Measurements from ENCODE around the gene KCNE1.
"Not testable (repeated sequence)": the region's sequence is repeated elsewhere in the genome, so short reads cannot be mapped to it uniquely, and the experiment has no call there.

Gene KCNE1

GRCh38 chr21:34407294-34407693 lies 104.7 kb downstream of the KCNE1 start:
- in situ Hi-C loops (cut with MboI; ENCODE audit: low pct_unique_long_range_greater_than_20kb, low sequenced_read_pairs, unreplicated experiment), result not testable (repeated sequence)

GRCh38 chr21:34406676-34407075 lies 105.3 kb downstream of the KCNE1 start:
- in situ Hi-C loops (cut with MboI; ENCODE audit: low pct_unique_long_range_greater_than_20kb, low sequenced_read_pairs, unreplicated experiment); DNase-seq (ENCODE audit: low spot score): not testable (repeated sequence)

More at GRCh38 chr21:34407294-34407693, 104.7 kb downstream of the KCNE1 start:
- not testable (repeated sequence) for DNase-seq (ENCODE audit: low spot score)

GRCh38 chr21:34406102-34406501 lies 105.9 kb downstream of the KCNE1 start:
- in situ Hi-C loops (cut with MboI; ENCODE audit: low pct_unique_long_range_greater_than_20kb, low sequenced_read_pairs, unreplicated experiment); DNase-seq (ENCODE audit: low spot score): not testable (repeated sequence)

DNA sequence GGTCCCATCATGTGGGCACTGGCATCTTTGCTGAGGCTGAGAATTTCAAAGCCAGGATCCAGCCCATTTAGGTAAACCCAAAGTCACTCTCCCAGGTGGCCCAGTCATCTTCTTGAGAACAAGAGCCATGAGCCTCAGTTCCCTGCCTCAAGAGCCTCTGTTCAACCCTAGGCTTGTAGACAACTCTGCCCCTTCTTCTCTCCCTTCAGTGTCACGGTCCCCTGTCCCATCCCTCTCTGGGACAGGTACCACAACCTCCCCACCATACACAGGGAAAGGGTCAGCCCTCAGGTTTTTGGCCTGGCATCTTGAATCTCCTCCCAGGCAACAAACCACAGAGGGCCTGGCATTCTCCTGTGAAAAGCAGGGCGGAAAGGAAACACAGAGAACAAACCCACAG lies 106.3 kb downstream of the KCNE1 start:
- in situ Hi-C loops (cut with MboI; ENCODE audit: low pct_unique_long_range_greater_than_20kb, low sequenced_read_pairs, unreplicated experiment); DNase-seq (ENCODE audit: low spot score): not testable (repeated sequence)

DNA sequence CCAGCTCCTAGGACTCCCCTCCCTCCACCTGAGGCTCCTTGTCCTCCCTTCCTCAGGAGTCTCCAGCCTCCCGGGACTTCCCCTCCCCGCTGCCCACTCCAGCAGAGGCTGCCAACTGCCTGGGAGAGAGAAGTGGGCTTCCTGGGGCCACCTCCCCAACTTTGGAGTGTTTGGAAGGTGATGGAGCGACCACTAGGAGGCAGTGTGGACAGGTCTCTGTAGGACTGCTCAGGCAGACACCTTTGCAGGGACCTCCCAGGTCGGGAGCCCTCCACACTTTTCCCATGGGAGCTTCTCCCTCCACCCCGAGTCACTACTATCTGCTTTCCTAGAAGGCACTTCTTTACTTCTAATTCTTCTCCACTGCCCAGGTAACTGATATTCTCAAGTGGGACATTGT lies 107.3 kb downstream of the KCNE1 start:
- DNase-seq (ENCODE audit: low spot score); in situ Hi-C loops (cut with MboI; ENCODE audit: low pct_unique_long_range_greater_than_20kb, low sequenced_read_pairs, unreplicated experiment): not testable (repeated sequence)

GRCh38 chr21:34400522-34400921 lies 111.5 kb downstream of the KCNE1 start:
- in situ Hi-C loops (cut with MboI; ENCODE audit: low pct_unique_long_range_greater_than_20kb, low sequenced_read_pairs, unreplicated experiment); DNase-seq (ENCODE audit: low spot score): not testable (repeated sequence)
